Right lobe of liver (tissue), 6 donors: Measurements from ENCODE around the gene MBOAT2. TPM values are rescaled to one million over a fixed set of nuclear protein-coding genes. Genes with fewer than 3 reads are reported as not detected.

Experiments used
- ATAC-seq, 4 donors: fragments of 200-7000 bp; cut with Tn5 transposase; one replicate each; pipeline ENCODE4 v1.9.1; 2020; ENCODE audit warnings: mild to moderate bottlenecking in 4 of 4, moderate library complexity in 4 of 4
- DNase-seq, 3 donors: peaks; one replicate each; pipeline ENCODE4 v3.0.0-alpha.2; 2020
- H3K27ac ChIP-seq, 3 donors: fragments of 200-600 bp; one replicate each; pipeline ENCODE4 v1.8.0; 2022
- H3K27me3 ChIP-seq, 2 donors: fragments of 200-600 bp; one replicate each; pipeline ENCODE4 v1.8.0; 2022
- H3K36me3 ChIP-seq, 4 donors: fragments of 200-600 bp; sonication (generic) in 1 of 4; one replicate each; pipeline versions ENCODE4 v1.5.1 to v1.8.0; 2017 to 2022; ENCODE audit warnings: control low read depth in 1 of 4
- H3K4me1 ChIP-seq, 4 donors: fragments of 200-600 bp; sonication (generic) in 1 of 4; one replicate each; pipeline versions ENCODE4 v1.5.1 to v1.8.0; 2017 to 2022; ENCODE audit warnings: control low read depth in 1 of 4
- H3K4me3 ChIP-seq, 3 donors: fragments of 200-600 bp; one replicate each; pipeline ENCODE4 v1.8.0; 2022
- H3K9me3 ChIP-seq, 4 donors: fragments of 200-600 bp; sonication (generic) in 1 of 4; one replicate each; pipeline versions ENCODE4 v1.5.1 to v1.8.0; 2017 to 2022; ENCODE audit warnings: control low read depth in 1 of 4
- POLR2A ChIP-seq: fragments of 450-650 bp; IDR thresholded peaks from one replicate; pipeline ENCODE4 v1.6.1; 2017; ENCODE audit warnings: antibody characterized with exemption, mild to moderate bottlenecking
- WGBS: methylation state at CpG from one replicate; pipeline ENCODE4 v1.1.6; 2018; ENCODE audit warnings: low coverage, low lambda C conversion rate; ENCODE audit not compliant: insufficient coverage; ENCODE audit errors: missing lambda C conversion rate; 5-methylcytosine and 5-hydroxymethylcytosine counted together
- intact Hi-C, 2 donors: fragments of 100-400 bp; cut with DNase I; formaldehyde crosslinking; loops; one replicate each; pipeline versions ENCODE4 v1.11.2 to v1.14.1; 2022
- total RNA-seq, 6 experiments: library from RNA; depleted of rRNA in 2 of 6; stranded (reverse); fragments of >200 nt in 2 of 6; fragmentation: NEBNext Ultra II Directional in 3 of 6; extraction: Animal tissue kit (Norgen Biotek cat#: 25700) in 3 of 6; gene quantifications; one replicate each; pipeline versions ENCODE4 v1.1.0 to v1.2.4, GENCODE V29; 2016 to 2023
- TF ChIP-seq, protein P1 (sequence below), 4 donors: fragments of 200-600 bp in 3 of 4; fragments of 450-650 bp in 1 of 4; IDR thresholded peaks; one replicate each; pipeline versions ENCODE4 v1.5.1 to v1.8.0; 2016 to 2022; ENCODE audit warnings: antibody characterized with exemption in 4 of 4, mild to moderate bottlenecking in 2 of 4
- donor health status: DM: no; HTN: yes; CAD: no.
- donor health status: DM: no; HTN: no; CAD: no.
- donor health status: DM: no; HTN: no; CAD: no.
- donor health status: DM: no; HTN: yes; CAD: no.
- donor health status: DM: no; HTN: yes; CAD: no.

The MBOAT2 gene
- total RNA-seq, 6 experiments from 2014 or later, result 0.50 to 1.9 (median 1.5) TPM

DNA sequence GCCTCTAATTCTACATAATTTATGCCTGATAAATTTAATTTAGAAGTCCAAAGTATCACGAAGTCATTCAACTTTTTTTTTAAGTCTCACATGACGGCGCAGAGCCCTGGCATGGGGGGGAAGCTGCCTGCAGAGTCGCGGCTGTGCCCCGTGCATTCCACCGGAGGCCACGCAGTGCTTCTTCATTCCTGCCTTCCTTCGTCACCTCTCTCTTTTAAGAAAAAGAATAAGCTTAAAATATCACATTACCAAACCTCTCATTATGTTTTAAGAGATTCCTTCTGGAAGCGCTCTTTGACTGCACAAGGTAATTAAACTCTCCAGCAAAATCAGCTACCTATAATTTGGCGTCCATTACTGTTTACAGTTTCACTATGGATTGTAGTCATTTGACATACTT, 145.8 kb downstream of the MBOAT2 start:
- no peaks in the 10 kb centered on the region for H3K4me1 ChIP-seq
- no peak overlapping the region for H3K27ac ChIP-seq
- TF ChIP-seq, protein P1, sequence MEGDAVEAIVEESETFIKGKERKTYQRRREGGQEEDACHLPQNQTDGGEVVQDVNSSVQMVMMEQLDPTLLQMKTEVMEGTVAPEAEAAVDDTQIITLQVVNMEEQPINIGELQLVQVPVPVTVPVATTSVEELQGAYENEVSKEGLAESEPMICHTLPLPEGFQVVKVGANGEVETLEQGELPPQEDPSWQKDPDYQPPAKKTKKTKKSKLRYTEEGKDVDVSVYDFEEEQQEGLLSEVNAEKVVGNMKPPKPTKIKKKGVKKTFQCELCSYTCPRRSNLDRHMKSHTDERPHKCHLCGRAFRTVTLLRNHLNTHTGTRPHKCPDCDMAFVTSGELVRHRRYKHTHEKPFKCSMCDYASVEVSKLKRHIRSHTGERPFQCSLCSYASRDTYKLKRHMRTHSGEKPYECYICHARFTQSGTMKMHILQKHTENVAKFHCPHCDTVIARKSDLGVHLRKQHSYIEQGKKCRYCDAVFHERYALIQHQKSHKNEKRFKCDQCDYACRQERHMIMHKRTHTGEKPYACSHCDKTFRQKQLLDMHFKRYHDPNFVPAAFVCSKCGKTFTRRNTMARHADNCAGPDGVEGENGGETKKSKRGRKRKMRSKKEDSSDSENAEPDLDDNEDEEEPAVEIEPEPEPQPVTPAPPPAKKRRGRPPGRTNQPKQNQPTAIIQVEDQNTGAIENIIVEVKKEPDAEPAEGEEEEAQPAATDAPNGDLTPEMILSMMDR (IDR thresholded peaks at IDR 0.05), result no peak
- TF ChIP-seq POLR2A, result no peak
- H3K9me3 ChIP-seq, result no peaks in the 10 kb centered on the region
- 87% methylated on average over 11 of the region's 11 CpGs for WGBS
- ATAC-seq (no peak), DNase-seq (no peak)
- no peaks in the 10 kb centered on the region for H3K36me3 ChIP-seq
- no peaks in the 10 kb centered on the region for H3K27me3 ChIP-seq
- H3K4me3 ChIP-seq, result no peak overlapping the region
- intact Hi-C loops, result no loop called here

DNA sequence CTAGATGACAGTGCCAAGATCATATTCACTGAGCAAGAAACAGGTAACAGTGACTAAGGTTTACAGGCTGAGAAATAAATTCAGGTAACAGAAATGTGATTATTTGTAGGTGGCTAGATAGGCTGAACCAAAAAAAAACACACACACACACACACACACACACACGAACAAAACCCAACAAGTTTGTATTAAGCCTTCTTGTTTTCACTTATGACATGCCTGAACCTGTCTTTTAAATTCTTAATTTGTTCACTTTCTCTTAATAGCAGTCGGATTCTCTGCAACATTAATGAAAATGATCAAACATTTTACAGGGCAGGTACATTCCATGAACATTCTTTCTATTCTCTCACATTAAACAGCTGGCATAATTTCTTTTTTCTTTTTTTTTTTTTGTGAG, 147.3 kb downstream of the MBOAT2 start:
- intact Hi-C loops, result no loop called here
- TF ChIP-seq, protein P1 (IDR thresholded peaks at IDR 0.05), result no peak
- no peak for TF ChIP-seq POLR2A

DNA sequence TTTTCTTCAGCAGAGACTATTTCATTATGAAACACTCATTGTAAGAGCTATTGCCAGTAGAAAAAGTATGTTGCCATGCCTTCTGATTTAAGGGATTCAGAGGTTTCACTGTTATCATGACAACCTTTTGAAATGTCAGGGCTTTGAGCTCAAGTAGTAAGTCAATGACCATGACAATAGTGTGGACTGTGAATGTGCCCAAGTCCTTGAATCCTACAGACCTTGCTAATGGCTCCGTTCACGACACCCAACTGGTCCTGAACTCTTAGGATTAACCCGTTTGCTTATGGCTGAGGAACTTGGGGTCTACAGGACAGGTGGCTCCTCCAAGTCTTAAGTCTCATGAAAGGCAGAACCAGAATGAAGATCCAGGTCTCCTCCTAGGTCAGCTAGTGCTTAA, 148.5 kb downstream of the MBOAT2 start:
- WGBS, result 44% methylated on average over 1 of the region's 3 CpGs
- H3K36me3 ChIP-seq, result no peaks in the 10 kb centered on the region

More for the DNA sequence above, 147.3 kb downstream of the MBOAT2 start:
- H3K4me1 ChIP-seq, result no peaks in the 10 kb centered on the region
- H3K9me3 ChIP-seq, result no peaks in the 10 kb centered on the region
- no peak overlapping the region for H3K27ac ChIP-seq
- H3K4me3 ChIP-seq, result no peak overlapping the region
- no peak for DNase-seq
- no peaks in the 10 kb centered on the region for H3K36me3 ChIP-seq
- 60% methylated on average over 2 of the region's 2 CpGs for WGBS
- no peak for ATAC-seq
- H3K27me3 ChIP-seq, result no peaks in the 10 kb centered on the region

DNA sequence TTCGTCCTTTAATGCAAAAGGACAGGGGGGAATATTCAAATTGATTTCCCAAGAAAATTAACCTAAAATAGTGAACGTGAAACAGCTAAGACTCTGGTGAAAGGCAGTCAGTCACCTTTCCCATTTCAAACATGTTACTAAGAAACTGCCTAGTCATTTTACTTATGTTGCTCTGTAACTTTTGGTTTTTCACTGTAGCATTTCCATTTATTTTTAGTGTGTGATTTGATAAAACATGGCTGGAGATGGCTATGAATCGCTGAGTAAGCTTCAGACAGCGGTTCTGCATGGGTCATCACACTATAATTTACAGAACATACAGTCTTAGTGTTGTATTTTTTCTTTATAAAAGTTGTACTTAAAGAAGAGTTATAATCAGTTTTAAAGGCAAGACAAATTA, 150.1 kb downstream of the MBOAT2 start:
- DNase-seq, result no peak
- no peaks in the 10 kb centered on the region for H3K4me1 ChIP-seq
- no peak overlapping the region for H3K4me3 ChIP-seq
- no peak for TF ChIP-seq POLR2A
- TF ChIP-seq, protein P1 (IDR thresholded peaks at IDR 0.05), result no peak
- H3K27ac ChIP-seq, result no peak overlapping the region
- intact Hi-C loops, result no loop called here
- H3K9me3 ChIP-seq, result no peaks in the 10 kb centered on the region
- ATAC-seq, result no peak
- H3K36me3 ChIP-seq, result no peaks in the 10 kb centered on the region
- no peaks in the 10 kb centered on the region for H3K27me3 ChIP-seq
- WGBS, result 76% methylated on average over 4 of the region's 4 CpGs

More for the DNA sequence above, 148.5 kb downstream of the MBOAT2 start:
- H3K9me3 ChIP-seq, result no peaks in the 10 kb centered on the region
- no peaks in the 10 kb centered on the region for H3K27me3 ChIP-seq
- H3K27ac ChIP-seq, result no peak overlapping the region
- DNase-seq (no peak), ATAC-seq (no peak)
- H3K4me1 ChIP-seq, result no peaks in the 10 kb centered on the region
- intact Hi-C loops, result no loop called here
- no peak overlapping the region for H3K4me3 ChIP-seq
- TF ChIP-seq POLR2A, result no peak
- TF ChIP-seq, protein P1 (IDR thresholded peaks at IDR 0.05), result no peak
